ENCODE results near the gene MGA.

GRCh38 chr15:41801185-41801584 lies 141.0 kb downstream of the MGA start:
- TF ChIP-seq, protein P1, sequence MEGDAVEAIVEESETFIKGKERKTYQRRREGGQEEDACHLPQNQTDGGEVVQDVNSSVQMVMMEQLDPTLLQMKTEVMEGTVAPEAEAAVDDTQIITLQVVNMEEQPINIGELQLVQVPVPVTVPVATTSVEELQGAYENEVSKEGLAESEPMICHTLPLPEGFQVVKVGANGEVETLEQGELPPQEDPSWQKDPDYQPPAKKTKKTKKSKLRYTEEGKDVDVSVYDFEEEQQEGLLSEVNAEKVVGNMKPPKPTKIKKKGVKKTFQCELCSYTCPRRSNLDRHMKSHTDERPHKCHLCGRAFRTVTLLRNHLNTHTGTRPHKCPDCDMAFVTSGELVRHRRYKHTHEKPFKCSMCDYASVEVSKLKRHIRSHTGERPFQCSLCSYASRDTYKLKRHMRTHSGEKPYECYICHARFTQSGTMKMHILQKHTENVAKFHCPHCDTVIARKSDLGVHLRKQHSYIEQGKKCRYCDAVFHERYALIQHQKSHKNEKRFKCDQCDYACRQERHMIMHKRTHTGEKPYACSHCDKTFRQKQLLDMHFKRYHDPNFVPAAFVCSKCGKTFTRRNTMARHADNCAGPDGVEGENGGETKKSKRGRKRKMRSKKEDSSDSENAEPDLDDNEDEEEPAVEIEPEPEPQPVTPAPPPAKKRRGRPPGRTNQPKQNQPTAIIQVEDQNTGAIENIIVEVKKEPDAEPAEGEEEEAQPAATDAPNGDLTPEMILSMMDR (IDR thresholded peaks at IDR 0.05; ENCODE audit: insufficient read depth, low read depth, low read length) = no peak
- TF ChIP-seq EZH2 (IDR thresholded peaks at IDR 0.05; ENCODE audit: insufficient read depth, low read length) = no peak

Data from astrocyte (in vitro differentiated cells and primary cell).